Right cardiac atrium (tissue), 5 donors: Measurements from ENCODE around the gene PLEKHG4B. TPM values are rescaled to one million over a fixed set of nuclear protein-coding genes. Genes with fewer than 3 reads are reported as not detected.

Experiments used
- ATAC-seq, 2 donors: fragments of 200-7000 bp; cut with Tn5 transposase; one replicate each; pipeline versions ENCODE4 v1.8.0 to v1.9.1; 2020; ENCODE audit warnings: moderate library complexity in 2 of 2, mild to moderate bottlenecking in 1 of 2
- DNase-seq, 3 donors: peaks; one replicate each; pipeline ENCODE4 v3.0.0-alpha.2; 2020
- H3K27ac ChIP-seq: one replicate; pipeline ENCODE4 v1.5.1; 2013; ENCODE audit warnings: mild to moderate bottlenecking, low read length, control low read depth, moderate library complexity
- H3K27me3 ChIP-seq: one replicate; pipeline ENCODE4 v1.6.1; 2013; ENCODE audit not compliant: control insufficient read depth, insufficient read depth
- H3K4me1 ChIP-seq: one replicate; pipeline ENCODE4 v1.6.1; 2013; ENCODE audit warnings: low read length; ENCODE audit not compliant: control insufficient read depth, insufficient read depth
- H3K4me3 ChIP-seq: one replicate; pipeline ENCODE4 v1.5.1; 2013; ENCODE audit warnings: low read length, control low read depth
- H3K9me3 ChIP-seq: one replicate; pipeline ENCODE4 v1.6.1; 2013; ENCODE audit warnings: low read length; ENCODE audit not compliant: control insufficient read depth
- WGBS: extraction: QIAGEN DNeasy Blood & Tissue Kit; methylation state at CpG from one replicate; pipeline ENCODE4 v1.1.7; 2013; 5-methylcytosine and 5-hydroxymethylcytosine counted together
- intact Hi-C, 4 donors: fragments of 100-400 bp; cut with DNase I; formaldehyde crosslinking; loops; one replicate each; pipeline versions ENCODE4 v1.11.0 to v1.14.0; 2022 to 2023
- polyA plus RNA-seq: library from polyadenylated mRNA; stranded (reverse); fragments of 200-250 nt; gene quantifications from one replicate; pipeline ENCODE4 v1.2.3, GENCODE V29; 2013
- total RNA-seq, 4 donors: library from RNA; stranded (reverse); fragmentation: NEBNext Ultra II Directional; extraction: Animal tissue kit (Norgen Biotek cat#: 25700); gene quantifications; one replicate each; pipeline ENCODE4 v1.2.1, GENCODE V29; 2021
- donor health status: healthy with polysubstance abuse.
- donor health status: DM: no; HTN: yes; CAD: no.
- donor health status: DM: no; HTN: no; CAD: no.
- donor health status: DM: no; HTN: yes; CAD: no; lungs with severe emphysema.
- donor health status: DM: yes; HTN: yes; CAD: no.

PLEKHG4B gene
- total and polyA plus RNA-seq, 5 donors = under 0.01 to 0.06 TPM; not detected in 3

- Histone ChIP-seq H3K4me3 (no peak overlapping the region), H3K27me3 (no peaks in the 10 kb centered on the region), H3K4me1 (no peaks in the 10 kb centered on the region), H3K27ac (no peak overlapping the region), H3K9me3 (no peaks in the 10 kb centered on the region)
- DNase-seq (no peak), ATAC-seq (no peak)
- intact Hi-C loops = no loop called here
- 85% methylated on average over 16 of the region's 17 CpGs for WGBS
Observed at GRCh38 chr5:89337-90286, 2.4 kb upstream of the PLEKHG4B start.

- Histone ChIP-seq H3K27me3 (no peaks in the 10 kb centered on the region), H3K4me1 (no peaks in the 10 kb centered on the region), H3K4me3 (no peak overlapping the region), H3K27ac (no peak overlapping the region), H3K9me3 (no peaks in the 10 kb centered on the region)
- ATAC-seq (peak in 1 of 2 donors; percentile 30), DNase-seq (no peak)
- intact Hi-C loops = no loop called here
- WGBS = 36% methylated on average over 18 of the region's 18 CpGs
Observed at GRCh38 chr5:90590-91547, 1.1 kb upstream of the PLEKHG4B start.

- Histone ChIP-seq H3K27ac (no peak overlapping the region), H3K9me3 (no peaks in the 10 kb centered on the region), H3K4me3 (no peak overlapping the region), H3K4me1 (no peaks in the 10 kb centered on the region), H3K27me3 (no peaks in the 10 kb centered on the region)
- DNase-seq (no peak), ATAC-seq (no peak)
- WGBS = 9% methylated on average over 37 of the region's 37 CpGs
- intact Hi-C loops = no loop called here
Observed at GRCh38 chr5:92401-93220, 643 bp downstream of the PLEKHG4B start.

- intact Hi-C loops = no loop called here
Observed at GRCh38 chr5:93221-93980, 1.4 kb downstream of the PLEKHG4B start.

GRCh38 chr5:94113-94892 lies 2.3 kb downstream of the PLEKHG4B start:
- WGBS = 88% methylated on average over 11 of the region's 11 CpGs
- no peaks in the 10 kb centered on the region for H3K27me3 ChIP-seq
- intact Hi-C loops = no loop called here
- no peak for DNase-seq
- H3K9me3 ChIP-seq = no peaks in the 10 kb centered on the region
- no peaks in the 10 kb centered on the region for H3K4me1 ChIP-seq
- no peak overlapping the region for H3K4me3 ChIP-seq
- ATAC-seq = no peak
- no peak overlapping the region for H3K27ac ChIP-seq

More at GRCh38 chr5:93221-93980, 1.4 kb downstream of the PLEKHG4B start:
- no peaks in the 10 kb centered on the region for H3K9me3 ChIP-seq
- H3K27me3 ChIP-seq = no peaks in the 10 kb centered on the region
- no peaks in the 10 kb centered on the region for H3K4me1 ChIP-seq
- no peak overlapping the region for H3K4me3 ChIP-seq
- ATAC-seq (no peak), DNase-seq (no peak)
- no peak overlapping the region for H3K27ac ChIP-seq
- WGBS = 91% methylated on average over 15 of the region's 15 CpGs

GRCh38 chr5:95241-95980 lies 3.4 kb downstream of the PLEKHG4B start:
- WGBS = 86% methylated on average over 12 of the region's 12 CpGs
- no peak for ATAC-seq
- DNase-seq = no peak
- intact Hi-C loops = no loop called here
- H3K27ac ChIP-seq = no peak overlapping the region
- peaks cover 4% of the 10 kb centered on the region for H3K27me3 ChIP-seq
- H3K9me3 ChIP-seq = no peaks in the 10 kb centered on the region
- no peaks in the 10 kb centered on the region for H3K4me1 ChIP-seq
- no peak overlapping the region for H3K4me3 ChIP-seq

- Histone ChIP-seq H3K4me1 (no peaks in the 10 kb centered on the region), H3K27me3 (peaks cover 4% of the 10 kb centered on the region), H3K9me3 (no peaks in the 10 kb centered on the region), H3K27ac (no peak overlapping the region), H3K4me3 (no peak overlapping the region)
- DNase-seq (no peak), ATAC-seq (no peak)
- WGBS = 75% methylated on average over 17 of the region's 17 CpGs
- intact Hi-C loops = no loop called here
Observed at GRCh38 chr5:96976-97660, 5.2 kb downstream of the PLEKHG4B start.

GRCh38 chr5:99815-100214 lies 7.8 kb downstream of the PLEKHG4B start:
- ATAC-seq = no peak
- 57% methylated on average over 3 of the region's 3 CpGs for WGBS
- H3K27me3 ChIP-seq = peaks cover 4% of the 10 kb centered on the region

More at GRCh38 chr5:99815-100214, 7.8 kb downstream of the PLEKHG4B start:
- Histone ChIP-seq H3K27ac (no peak overlapping the region), H3K4me1 (no peaks in the 10 kb centered on the region), H3K9me3 (no peaks in the 10 kb centered on the region), H3K4me3 (no peak overlapping the region)
- intact Hi-C loops = no loop called here
- DNase-seq = no peak
